Lung (tissue), 12 donors: ENCODE results near the gene LCLAT1. TPM values are rescaled to one million over a fixed set of nuclear protein-coding genes. Genes with fewer than 3 reads are reported as not detected.

ENCODE experiments used
- ATAC-seq: fragments of 200-7000 bp; cut with Tn5 transposase; one replicate; pipeline ENCODE4 v1.9.1; 2020; ENCODE audit warnings: moderate number of reproducible peaks; ENCODE audit not compliant: insufficient read depth, low FRiP score
- DNase-seq, 3 donors: peaks; one replicate each; pipeline ENCODE4 v3.0.0-alpha.2; 2013 to 2017
- H3K27ac ChIP-seq, 2 donors: one replicate each; pipeline ENCODE4 v1.5.1; 2013; ENCODE audit warnings: mild to moderate bottlenecking in 2 of 2, moderate library complexity in 2 of 2, control low read depth in 1 of 2, inconsistent platforms in 1 of 2, low read depth in 1 of 2, low read length in 1 of 2
- H3K27me3 ChIP-seq, 3 donors: one replicate each; pipeline ENCODE4 v1.5.1; 2013; ENCODE audit warnings: low read length in 2 of 3; ENCODE audit not compliant: control insufficient read depth in 3 of 3, insufficient read depth in 3 of 3
- H3K36me3 ChIP-seq, 4 donors: one replicate each; pipeline ENCODE4 v1.5.1; 2013; ENCODE audit warnings: low read length in 4 of 4, mild to moderate bottlenecking in 1 of 4, moderate library complexity in 1 of 4; ENCODE audit not compliant: control insufficient read depth in 4 of 4, insufficient read depth in 4 of 4
- H3K4me1 ChIP-seq, 5 donors: one replicate each; pipeline ENCODE4 v1.5.1; 2013; ENCODE audit warnings: low read length in 5 of 5, mild to moderate bottlenecking in 2 of 5, moderate library complexity in 1 of 5; ENCODE audit not compliant: control insufficient read depth in 5 of 5, insufficient read depth in 5 of 5
- H3K4me3 ChIP-seq: one replicate; pipeline ENCODE4 v1.5.1; 2013; ENCODE audit warnings: mild to moderate bottlenecking, control low read depth, moderate library complexity
- H3K9ac ChIP-seq, 2 donors: one replicate each; pipeline ENCODE4 v1.5.1; 2013; ENCODE audit warnings: low read length in 2 of 2, control low read depth in 1 of 2; ENCODE audit not compliant: insufficient read depth in 1 of 2
- H3K9me3 ChIP-seq, 4 donors: one replicate each; pipeline ENCODE4 v1.5.1; 2013; ENCODE audit warnings: low read length in 3 of 4, mild to moderate bottlenecking in 1 of 4, moderate library complexity in 1 of 4; ENCODE audit not compliant: control insufficient read depth in 4 of 4, insufficient read depth in 3 of 4
- CTCF ChIP-seq: IDR thresholded peaks from 2 replicates; pipeline ENCODE4 v1.5.1; 2012; ENCODE audit warnings: mild to moderate bottlenecking; ENCODE audit errors: control extremely low read depth, extremely low read depth
- WGBS, 2 donors: extraction: QIAGEN DNeasy Blood & Tissue Kit; methylation state at CpG; one replicate each; pipeline ENCODE4 v1.1.7; 2013; 5-methylcytosine and 5-hydroxymethylcytosine counted together
- polyA plus RNA-seq, 2 donors: library from polyadenylated mRNA; stranded (reverse); fragments of 200-250 nt; gene quantifications; one replicate each; pipeline ENCODE4 v1.2.1, GENCODE V29; 2013
- total RNA-seq, 2 donors: library from RNA; depleted of rRNA in 1 of 2; stranded (reverse); fragments of >200 nt in 1 of 2; gene quantifications; one replicate each; pipeline ENCODE4 v1.2.1, GENCODE V29; 2014 to 2021
- donor health status: control.
- donor health status: control.
- donor health status: Bipolar disorder and iron deficiency.
- donor health status: healthy.
- donor health status: DM: yes; HTN: yes; CAD: no.

LCLAT1 gene
- total and polyA plus RNA-seq, 4 donors, result 2.4 to 24.2 (median 10.8) TPM

GRCh38 chr2:30656079-30656478 lies 209.0 kb downstream of the LCLAT1 start:
- 64% methylated on average over 4 of the region's 4 CpGs for WGBS, 2 donors
- Histone ChIP-seq H3K4me3 (no peak overlapping the region), H3K9ac (no peak overlapping the region), H3K27me3 (no peaks in the 10 kb centered on the region), H3K9me3 (peaks cover 0 to 2% (median 0%) of the 10 kb centered on the region in 4 donors), H3K27ac (no peak overlapping the region), H3K4me1 (peaks cover 0 to 2% (median 0%) of the 10 kb centered on the region in 5 donors), H3K36me3 (no peaks in the 10 kb centered on the region)
- no peak for TF ChIP-seq CTCF
- ATAC-seq (no peak), DNase-seq (no peak)

- Histone ChIP-seq H3K27me3 (no peaks in the 10 kb centered on the region), H3K27ac (no peak overlapping the region), H3K4me3 (no peak overlapping the region), H3K4me1 (peaks cover 0 to 3% (median 0%) of the 10 kb centered on the region in 5 donors), H3K9me3 (peaks cover 0 to 2% (median 0%) of the 10 kb centered on the region in 4 donors), H3K9ac (no peak overlapping the region), H3K36me3 (no peaks in the 10 kb centered on the region)
- 85% methylated on average over 5 of the region's 5 CpGs for WGBS, 2 donors
- TF ChIP-seq CTCF, result no peak
- DNase-seq (no peak), ATAC-seq (no peak)
Observed at GRCh38 chr2:30661173-30662107, 214.4 kb downstream of the LCLAT1 start.

GRCh38 chr2:30662268-30663131 lies 215.5 kb downstream of the LCLAT1 start:
- Histone ChIP-seq H3K36me3 (no peaks in the 10 kb centered on the region), H3K9me3 (peaks cover 0 to 2% (median 0%) of the 10 kb centered on the region in 4 donors), H3K4me1 (peaks cover 0 to 3% (median 0%) of the 10 kb centered on the region in 5 donors), H3K9ac (no peak overlapping the region), H3K27me3 (no peaks in the 10 kb centered on the region), H3K27ac (no peak overlapping the region), H3K4me3 (no peak overlapping the region)
- ATAC-seq (no peak), DNase-seq (no peak)
- WGBS, 2 donors, result 84 to 90% methylated on average over 12 of the region's 12 CpGs
- TF ChIP-seq CTCF, result no peak
